Measurements from ENCODE around the gene MPLKIP. TPM values are rescaled to one million over a fixed set of nuclear protein-coding genes. Genes with fewer than 3 reads are reported as not detected.
"Not testable (repeated sequence)": the region's sequence is repeated elsewhere in the genome, so short reads cannot be mapped to it uniquely, and the experiment has no call there.

The MPLKIP gene
- total RNA-seq, 1 donor from 2014 or later = 82.1 TPM

GRCh38 chr7:40138973-40139372 is 4.6 kb upstream of the MPLKIP start:
- no peak overlapping the region for H3K4me3 ChIP-seq (ENCODE audit: low read depth, low read length)
- no peak for TF ChIP-seq CTCF (conservative IDR thresholded peaks at IDR 0.05; ENCODE audit: low read depth, low read length)
- DNase-seq (ENCODE audit: low read depth) = no peak

GRCh38 chr7:40137563-40137962 is 3.1 kb upstream of the MPLKIP start:
- no peak overlapping the region for H3K4me3 ChIP-seq (ENCODE audit: low read depth, low read length)
- no peak for TF ChIP-seq CTCF (conservative IDR thresholded peaks at IDR 0.05; ENCODE audit: low read depth, low read length)
- DNase-seq (ENCODE audit: low read depth) = no peak

GRCh38 chr7:40135317-40135610 is 842 bp upstream of the MPLKIP start:
- TF ChIP-seq CTCF (conservative IDR thresholded peaks at IDR 0.05; ENCODE audit: low read depth, low read length) = no peak
- no peak for DNase-seq (ENCODE audit: low read depth)
- peak overlapping the region; percentile 93 for H3K4me3 ChIP-seq (ENCODE audit: low read depth, low read length)

GRCh38 chr7:40133561-40134427 is 628 bp downstream of the MPLKIP start:
- no peak for DNase-seq (ENCODE audit: low read depth)
- H3K4me3 ChIP-seq (ENCODE audit: low read depth, low read length) = peak overlapping the region; percentile 93
- no peak for TF ChIP-seq CTCF (conservative IDR thresholded peaks at IDR 0.05; ENCODE audit: low read depth, low read length)

GRCh38 chr7:40122940-40123254 is 11.5 kb downstream of the MPLKIP start:
- no peak overlapping the region for H3K4me3 ChIP-seq (ENCODE audit: low read depth, low read length)
- no peak for TF ChIP-seq CTCF (conservative IDR thresholded peaks at IDR 0.05; ENCODE audit: low read depth, low read length)

GRCh38 chr7:40122100-40122939 is 12.1 kb downstream of the MPLKIP start:
- not testable (repeated sequence) for DNase-seq (ENCODE audit: low read depth); H3K4me3 ChIP-seq (ENCODE audit: low read depth, low read length)

More at GRCh38 chr7:40122940-40123254, 11.5 kb downstream of the MPLKIP start:
- no peak for DNase-seq (ENCODE audit: low read depth)

GRCh38 chr7:40120020-40120419 is 14.4 kb downstream of the MPLKIP start:
- no peak overlapping the region for H3K4me3 ChIP-seq (ENCODE audit: low read depth, low read length)
- DNase-seq (ENCODE audit: low read depth) = no peak
- TF ChIP-seq CTCF (conservative IDR thresholded peaks at IDR 0.05; ENCODE audit: low read depth, low read length) = no peak

GRCh38 chr7:40118201-40118600 is 16.2 kb downstream of the MPLKIP start:
- not testable (repeated sequence) for H3K4me3 ChIP-seq (ENCODE audit: low read depth, low read length); DNase-seq (ENCODE audit: low read depth)

GRCh38 chr7:40117199-40117598 is 17.2 kb downstream of the MPLKIP start:
- H3K4me3 ChIP-seq (ENCODE audit: low read depth, low read length); DNase-seq (ENCODE audit: low read depth): not testable (repeated sequence)

Measured in epithelial cell of proximal tubule (primary cell).